ENCODE measurements around the gene TMEM109.

Gene TMEM109, protein sequence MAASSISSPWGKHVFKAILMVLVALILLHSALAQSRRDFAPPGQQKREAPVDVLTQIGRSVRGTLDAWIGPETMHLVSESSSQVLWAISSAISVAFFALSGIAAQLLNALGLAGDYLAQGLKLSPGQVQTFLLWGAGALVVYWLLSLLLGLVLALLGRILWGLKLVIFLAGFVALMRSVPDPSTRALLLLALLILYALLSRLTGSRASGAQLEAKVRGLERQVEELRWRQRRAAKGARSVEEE

DNA sequence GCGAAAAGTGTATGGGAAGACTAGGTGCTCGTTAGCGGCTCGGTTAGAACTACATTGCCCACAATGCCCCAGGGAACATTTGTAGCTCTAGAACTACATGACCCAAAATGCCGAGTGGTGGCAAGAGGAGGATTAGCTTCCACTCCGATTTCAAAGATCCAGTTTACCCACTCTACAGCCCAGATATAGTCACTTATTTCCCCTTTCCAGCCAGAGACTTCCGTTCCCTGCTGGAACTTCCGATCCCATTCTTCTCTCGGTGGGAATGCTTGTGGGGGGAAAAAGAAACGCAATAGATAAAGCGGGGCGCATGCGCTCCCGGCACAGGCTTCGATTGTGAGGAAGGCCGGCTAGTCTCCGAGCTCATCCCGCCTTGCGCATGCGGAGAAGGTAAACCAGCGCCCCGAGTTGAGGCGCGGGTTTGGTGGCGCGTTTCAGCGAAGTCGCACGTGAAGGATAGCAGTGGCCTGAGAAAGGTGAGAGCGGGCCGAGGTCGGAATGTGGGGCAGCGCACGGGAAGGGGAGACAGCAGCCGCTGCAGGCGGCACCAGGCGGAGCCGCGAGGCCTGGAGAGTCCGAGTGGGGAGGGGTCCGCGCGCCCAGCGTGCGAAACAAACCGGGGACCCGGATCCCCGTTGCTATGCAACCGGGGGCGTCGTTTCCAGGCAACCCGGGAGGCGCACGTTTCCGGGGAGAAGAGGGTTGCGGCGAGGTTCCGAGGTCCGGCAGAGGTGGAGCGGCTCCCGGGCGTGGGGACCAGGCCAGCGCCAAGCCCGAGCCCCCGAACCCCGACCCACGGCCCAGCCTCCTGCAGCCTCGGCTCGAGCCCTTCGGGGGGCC, at the start of gene TMEM109:
Gene TMEM109 (plus strand): TSS at position 366 of the 840 bp plus-strand sequence. CDS start 5,536 bp downstream, outside the sequence.
- TF ChIP-seq, protein P1, sequence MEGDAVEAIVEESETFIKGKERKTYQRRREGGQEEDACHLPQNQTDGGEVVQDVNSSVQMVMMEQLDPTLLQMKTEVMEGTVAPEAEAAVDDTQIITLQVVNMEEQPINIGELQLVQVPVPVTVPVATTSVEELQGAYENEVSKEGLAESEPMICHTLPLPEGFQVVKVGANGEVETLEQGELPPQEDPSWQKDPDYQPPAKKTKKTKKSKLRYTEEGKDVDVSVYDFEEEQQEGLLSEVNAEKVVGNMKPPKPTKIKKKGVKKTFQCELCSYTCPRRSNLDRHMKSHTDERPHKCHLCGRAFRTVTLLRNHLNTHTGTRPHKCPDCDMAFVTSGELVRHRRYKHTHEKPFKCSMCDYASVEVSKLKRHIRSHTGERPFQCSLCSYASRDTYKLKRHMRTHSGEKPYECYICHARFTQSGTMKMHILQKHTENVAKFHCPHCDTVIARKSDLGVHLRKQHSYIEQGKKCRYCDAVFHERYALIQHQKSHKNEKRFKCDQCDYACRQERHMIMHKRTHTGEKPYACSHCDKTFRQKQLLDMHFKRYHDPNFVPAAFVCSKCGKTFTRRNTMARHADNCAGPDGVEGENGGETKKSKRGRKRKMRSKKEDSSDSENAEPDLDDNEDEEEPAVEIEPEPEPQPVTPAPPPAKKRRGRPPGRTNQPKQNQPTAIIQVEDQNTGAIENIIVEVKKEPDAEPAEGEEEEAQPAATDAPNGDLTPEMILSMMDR (IDR thresholded peaks at IDR 0.05; ENCODE audit: insufficient read depth, low read length, poor library complexity, severe bottlenecking) = no peak
- H3K4me3 ChIP-seq (replicated peaks; ENCODE audit: low read depth, low read length) = peak within 1 kb of the TSS; percentile 76
- peak; percentile 91 for DNase-seq (ENCODE audit: extremely low read depth, insufficient read length)
- no peaks in the 10 kb centered on the region for H3K36me3 ChIP-seq (ENCODE audit: control insufficient read depth, insufficient read depth, low read length)
- no peaks in the 10 kb centered on the region for H3K27me3 ChIP-seq (replicated peaks; ENCODE audit: control insufficient read depth, insufficient read depth, low read length)

DNA sequence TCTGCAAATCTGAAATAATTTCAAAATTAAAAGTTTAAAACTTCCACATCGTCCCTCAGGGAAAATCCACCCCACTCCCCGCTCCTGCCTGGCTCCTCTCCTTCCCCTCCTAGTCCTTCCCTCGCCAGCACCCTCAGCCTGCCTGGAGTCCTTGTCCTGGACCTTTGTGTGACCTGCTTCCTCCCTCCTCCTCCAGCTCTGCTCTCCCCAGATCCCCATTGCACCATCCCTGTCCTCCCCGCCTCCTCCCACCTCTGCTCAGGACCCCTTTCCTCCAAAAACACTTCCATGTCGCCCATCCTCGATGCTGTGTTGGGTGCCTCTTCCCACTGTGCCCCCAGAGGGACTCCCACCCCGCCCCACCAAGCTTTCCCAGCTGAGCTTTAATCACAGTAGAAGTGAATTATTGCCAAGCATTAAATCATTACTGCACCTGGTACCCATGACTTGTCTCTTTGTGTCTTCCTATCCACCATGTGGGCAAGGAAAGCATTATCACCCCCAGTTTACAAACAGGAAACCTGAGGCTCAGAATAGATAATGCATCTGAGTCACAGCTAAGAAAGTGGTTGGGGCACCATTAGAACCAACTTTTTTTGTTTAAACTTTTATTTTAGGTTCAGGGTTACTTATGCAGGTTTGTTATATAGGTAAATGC, 49.0 kb upstream of the TMEM109 start:
- H3K4me3 ChIP-seq (replicated peaks; ENCODE audit: low read depth, low read length) = no peak overlapping the region
- H3K27me3 ChIP-seq (replicated peaks; ENCODE audit: control insufficient read depth, insufficient read depth, low read length) = no peaks in the 10 kb centered on the region; the same call in 1 of the 2 replicates
- TF ChIP-seq, protein P1 (IDR thresholded peaks at IDR 0.05; ENCODE audit: insufficient read depth, low read length, poor library complexity, severe bottlenecking) = no peak
- no peaks in the 10 kb centered on the region for H3K36me3 ChIP-seq (ENCODE audit: control insufficient read depth, insufficient read depth, low read length)
- no peak for DNase-seq (ENCODE audit: extremely low read depth, insufficient read length)

DNA sequence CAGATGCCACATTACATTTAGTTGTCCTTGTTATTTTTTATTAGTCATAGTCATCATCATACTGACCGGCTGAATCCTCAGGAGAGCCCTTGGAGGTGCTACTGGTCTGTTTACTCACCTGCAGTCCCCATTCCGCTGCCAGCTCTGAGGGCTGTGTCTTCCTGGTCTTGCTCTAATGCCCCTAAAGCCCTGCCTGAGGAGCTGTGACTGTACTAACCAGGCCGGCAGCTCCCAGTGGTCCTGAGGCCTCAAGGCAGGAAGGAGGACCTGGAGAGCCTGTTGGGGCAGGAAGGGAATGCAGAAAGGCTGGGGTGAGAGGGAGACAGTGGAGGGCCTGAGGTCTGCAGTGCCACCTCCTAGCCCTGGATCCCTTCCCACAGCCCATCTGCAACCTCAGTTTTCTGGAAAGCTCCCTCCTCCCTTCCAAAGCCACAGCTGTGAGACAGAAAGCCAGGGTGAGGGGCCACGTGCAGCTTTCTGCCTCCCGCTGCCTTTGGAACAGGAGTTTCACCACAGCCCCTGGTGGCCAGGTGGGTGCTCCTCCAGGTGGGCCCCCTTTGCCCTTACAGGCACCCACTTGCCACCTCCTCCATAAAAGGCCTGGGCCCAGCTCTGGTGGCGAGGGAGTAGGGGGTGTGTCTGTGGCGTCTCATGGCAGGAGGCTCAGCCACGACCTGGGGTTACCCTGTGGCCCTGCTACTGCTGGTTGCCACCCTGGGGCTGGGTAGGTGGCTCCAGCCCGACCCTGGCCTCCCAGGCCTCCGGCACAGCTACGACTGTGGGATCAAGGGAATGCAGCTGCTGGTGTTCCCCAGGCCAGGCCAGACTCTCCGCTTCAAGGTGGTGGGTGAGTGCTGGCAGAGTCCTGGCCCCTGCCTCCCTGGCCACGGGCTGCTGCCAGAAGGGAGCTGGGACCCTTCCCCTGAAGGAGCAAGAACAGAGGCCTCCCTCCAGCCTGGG, 46.8 kb upstream of the TMEM109 start, which contains the start of gene ZP1:
Gene ZP1 (plus strand): TSS at position 632 of the 960 bp plus-strand sequence. CDS start 20 bp downstream, at position 652.
- Histone ChIP-seq H3K27me3 (replicated peaks; ENCODE audit: control insufficient read depth, insufficient read depth, low read length) (no peaks in the 10 kb centered on the region; the same call in 1 of the 2 replicates), H3K4me3 (replicated peaks; ENCODE audit: low read depth, low read length) (no peak within 1 kb of the TSS), H3K36me3 (ENCODE audit: control insufficient read depth, insufficient read depth, low read length) (no peaks in the 10 kb centered on the region)
- TF ChIP-seq, protein P1 (IDR thresholded peaks at IDR 0.05; ENCODE audit: insufficient read depth, low read length, poor library complexity, severe bottlenecking) = no peak
- no peak for DNase-seq (ENCODE audit: extremely low read depth, insufficient read length)

DNA sequence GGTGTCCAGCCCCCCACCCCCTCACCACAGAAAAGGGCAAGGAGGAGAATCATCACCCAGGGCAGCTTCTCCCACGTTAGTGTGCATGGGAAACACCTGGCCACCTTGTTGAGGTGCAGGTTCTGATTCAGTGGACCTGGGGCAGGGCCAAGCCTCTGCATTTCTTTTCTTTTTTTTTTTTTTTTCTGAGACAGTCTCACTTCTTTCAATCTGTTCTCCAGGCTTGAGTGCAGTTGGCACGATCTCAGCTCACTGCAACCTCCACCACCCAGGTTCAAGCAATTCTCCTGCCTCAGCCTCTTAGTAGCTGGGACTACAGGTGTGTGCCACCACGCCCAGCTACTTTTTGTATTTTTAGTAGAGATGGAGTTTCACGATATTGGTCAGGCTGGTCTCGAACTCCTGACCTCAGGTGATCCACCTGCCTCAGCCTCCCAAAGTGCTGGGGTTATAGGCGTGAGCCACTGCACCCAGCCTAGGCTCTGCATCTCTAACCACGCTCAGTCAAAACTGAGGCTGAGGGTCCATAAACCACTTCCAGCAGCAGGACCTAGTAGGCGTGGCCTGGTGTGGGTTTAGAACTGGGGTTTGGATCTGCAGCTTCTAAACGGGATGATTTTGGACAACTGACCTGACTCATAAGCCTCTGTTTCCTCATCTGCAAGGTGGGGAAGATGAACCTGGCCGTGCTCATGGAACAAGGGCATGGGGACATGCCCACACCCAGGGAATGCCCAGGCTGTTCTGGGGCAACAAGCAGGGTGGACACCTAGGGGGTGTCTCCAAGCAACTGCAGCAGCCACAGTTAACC, 45.9 kb upstream of the TMEM109 start:
- TF ChIP-seq, protein P1 (IDR thresholded peaks at IDR 0.05; ENCODE audit: insufficient read depth, low read length, poor library complexity, severe bottlenecking) = no peak

More for the DNA sequence above, 45.9 kb upstream of the TMEM109 start:
- Histone ChIP-seq H3K27me3 (replicated peaks; ENCODE audit: control insufficient read depth, insufficient read depth, low read length) (no peaks in the 10 kb centered on the region; the same call in 1 of the 2 replicates), H3K4me3 (replicated peaks; ENCODE audit: low read depth, low read length) (no peak overlapping the region), H3K36me3 (ENCODE audit: control insufficient read depth, insufficient read depth, low read length) (no peaks in the 10 kb centered on the region)
- no peak for DNase-seq (ENCODE audit: extremely low read depth, insufficient read length)
